Iris pigment epithelial cell (primary cell): ENCODE data around the gene SGTA.
A peak's percentile ranks its signal among the peaks of the same experiment; 100 is the strongest.

Experiments
- DNase-seq: peaks from one replicate; pipeline ENCODE4 v3.0.0-alpha.2; 2011; ENCODE audit warnings: low read depth

Gene SGTA

GRCh38 chr19:2809387-2810140 lies 26.5 kb upstream of the SGTA start:
- DNase-seq: no peak

DNA sequence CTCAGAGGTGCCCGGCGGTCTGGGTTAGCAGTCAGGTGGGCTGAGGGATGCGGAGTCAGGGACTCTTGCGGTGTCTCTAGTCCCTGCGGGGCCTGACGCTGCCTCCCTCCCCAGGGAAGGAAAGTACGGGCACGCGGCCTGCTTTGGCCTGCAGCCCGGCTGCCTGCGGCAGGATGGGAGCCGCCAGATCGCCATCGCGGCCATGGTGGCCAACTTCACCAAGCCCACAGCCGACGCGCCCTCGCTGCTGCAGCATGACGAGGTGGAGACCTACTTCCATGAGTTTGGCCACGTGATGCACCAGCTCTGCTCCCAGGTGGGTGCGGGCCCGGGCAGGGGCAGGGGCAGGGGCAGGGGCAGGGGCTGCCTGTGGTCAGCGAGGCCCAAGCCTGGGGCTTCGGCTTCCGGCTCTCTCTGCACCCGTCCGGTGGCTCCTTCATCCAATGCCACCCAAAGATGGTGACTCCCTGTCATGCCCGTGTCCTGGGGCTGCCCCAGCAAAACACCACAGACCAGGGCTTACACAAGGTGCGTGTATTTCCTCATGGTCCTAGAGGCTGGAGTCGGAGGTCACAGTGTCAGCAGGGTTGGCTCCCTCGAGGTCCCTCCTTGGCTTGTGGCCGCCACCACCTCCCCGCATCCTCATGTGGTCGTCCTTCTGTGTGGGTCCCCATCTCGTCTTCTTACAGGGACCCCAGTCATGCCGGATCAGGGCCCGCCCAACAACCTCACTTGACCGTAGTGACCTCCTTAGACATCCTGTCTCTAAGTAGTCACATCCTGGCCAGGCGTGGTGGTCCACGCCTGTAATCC lies 25.3 kb upstream of the SGTA start:
- no peak for DNase-seq

- DNase-seq: no peak
These were observed 24.5 kb upstream of the SGTA start for GRCh38 chr19:2807379-2808128.

- no peak for DNase-seq
These were observed 23.8 kb upstream of the SGTA start for GRCh38 chr19:2806736-2807378.

- no peak for DNase-seq
These were observed 23.0 kb upstream of the SGTA start for GRCh38 chr19:2805991-2806649.

DNA sequence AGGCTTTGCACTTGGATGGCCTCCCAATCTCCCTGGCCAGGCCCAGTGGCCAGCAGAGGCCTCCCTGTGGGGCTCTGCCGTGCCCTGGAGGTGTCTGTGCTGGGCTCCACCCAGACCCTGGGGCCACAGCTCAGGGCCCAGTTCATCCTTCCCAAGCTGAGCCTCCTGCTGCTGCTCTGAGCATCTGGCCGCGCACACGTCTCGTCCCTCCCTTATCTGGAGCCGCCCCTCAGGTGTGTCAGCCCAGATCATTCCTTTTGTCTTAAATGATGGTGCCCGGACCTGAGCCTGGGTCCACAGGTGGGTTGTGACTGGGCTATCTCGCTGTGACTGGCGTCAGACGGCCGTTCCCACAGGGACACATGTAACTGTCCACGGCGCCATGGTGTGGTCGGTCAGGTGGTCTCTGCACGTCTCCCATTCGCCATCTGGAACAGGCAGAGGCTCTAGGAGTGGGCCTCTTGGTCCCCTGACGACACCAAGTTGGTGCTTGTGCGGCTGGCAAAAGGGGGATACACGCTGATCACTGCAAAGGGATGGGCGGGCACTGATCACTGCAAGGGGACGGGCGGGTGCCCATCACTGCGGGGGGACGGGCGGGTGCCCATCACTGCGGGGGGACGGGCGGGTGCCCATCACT lies 22.3 kb upstream of the SGTA start:
- DNase-seq: no peak

DNA sequence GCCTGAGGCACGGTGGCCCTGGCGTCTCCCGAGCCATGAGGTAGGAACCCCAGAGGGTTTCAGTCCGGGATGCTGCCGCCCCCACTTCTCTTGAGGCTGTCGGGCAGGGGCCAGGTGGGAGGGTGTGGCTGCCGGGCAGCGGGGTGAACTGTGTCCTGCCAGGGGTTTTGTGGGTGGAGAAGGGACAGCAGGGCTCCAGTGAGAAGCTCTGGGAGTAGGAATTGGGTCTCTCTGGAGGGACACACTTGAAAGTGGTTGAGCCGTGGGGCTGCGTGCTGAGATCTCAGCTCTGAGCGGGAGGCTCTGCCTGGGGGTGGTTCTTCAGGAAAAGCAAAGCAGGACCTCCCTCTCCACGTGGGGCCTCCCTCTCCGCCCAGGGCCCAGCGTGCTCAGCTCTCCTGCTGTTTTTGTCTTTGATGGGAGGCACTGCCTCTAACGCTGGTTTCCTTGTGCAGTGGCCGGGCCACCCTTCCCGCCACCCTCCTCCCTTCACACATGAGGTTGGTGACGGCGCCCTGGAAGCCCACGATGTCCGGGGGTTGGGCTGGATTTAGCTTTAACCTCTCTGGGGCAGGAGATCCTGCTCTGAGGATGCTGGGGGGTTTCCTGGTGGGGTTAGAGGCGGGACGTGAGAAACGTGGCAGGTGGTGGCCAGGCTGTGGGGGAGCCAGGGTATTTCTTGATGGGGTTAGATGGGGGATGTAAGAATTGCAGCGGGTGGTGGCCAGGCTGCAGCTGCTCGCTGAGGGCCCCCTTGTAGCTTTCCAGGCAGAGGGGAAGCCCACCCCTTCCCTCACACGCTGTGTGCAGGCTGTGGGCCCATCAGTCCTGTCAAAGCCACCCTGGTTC lies 21.3 kb upstream of the SGTA start:
- DNase-seq: no peak

- DNase-seq: no peak
These were observed 20.5 kb upstream of the SGTA start for GRCh38 chr19:2803486-2804155.

GRCh38 chr19:2802826-2803225 lies 19.8 kb upstream of the SGTA start:
- no peak for DNase-seq

DNA sequence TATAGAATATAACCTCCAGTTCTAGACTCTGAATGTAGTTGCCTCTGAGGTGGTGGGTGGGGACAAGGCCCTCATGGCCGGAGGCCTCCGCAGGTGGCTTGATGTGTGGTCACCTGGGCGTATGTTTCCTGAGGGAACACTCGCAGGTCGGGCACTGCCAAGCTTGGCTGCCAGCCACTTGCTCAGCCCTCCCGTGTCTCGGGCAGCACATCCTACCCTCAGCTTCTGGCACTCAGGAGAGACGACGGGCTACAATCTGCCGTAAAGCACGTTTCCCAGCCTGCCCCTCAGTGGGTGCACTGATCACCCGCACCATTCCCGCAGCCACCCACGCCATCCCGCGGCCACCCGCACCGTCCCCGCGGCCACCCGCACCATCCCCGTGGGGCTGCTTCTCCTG lies 17.4 kb upstream of the SGTA start:
- DNase-seq: no peak

DNA sequence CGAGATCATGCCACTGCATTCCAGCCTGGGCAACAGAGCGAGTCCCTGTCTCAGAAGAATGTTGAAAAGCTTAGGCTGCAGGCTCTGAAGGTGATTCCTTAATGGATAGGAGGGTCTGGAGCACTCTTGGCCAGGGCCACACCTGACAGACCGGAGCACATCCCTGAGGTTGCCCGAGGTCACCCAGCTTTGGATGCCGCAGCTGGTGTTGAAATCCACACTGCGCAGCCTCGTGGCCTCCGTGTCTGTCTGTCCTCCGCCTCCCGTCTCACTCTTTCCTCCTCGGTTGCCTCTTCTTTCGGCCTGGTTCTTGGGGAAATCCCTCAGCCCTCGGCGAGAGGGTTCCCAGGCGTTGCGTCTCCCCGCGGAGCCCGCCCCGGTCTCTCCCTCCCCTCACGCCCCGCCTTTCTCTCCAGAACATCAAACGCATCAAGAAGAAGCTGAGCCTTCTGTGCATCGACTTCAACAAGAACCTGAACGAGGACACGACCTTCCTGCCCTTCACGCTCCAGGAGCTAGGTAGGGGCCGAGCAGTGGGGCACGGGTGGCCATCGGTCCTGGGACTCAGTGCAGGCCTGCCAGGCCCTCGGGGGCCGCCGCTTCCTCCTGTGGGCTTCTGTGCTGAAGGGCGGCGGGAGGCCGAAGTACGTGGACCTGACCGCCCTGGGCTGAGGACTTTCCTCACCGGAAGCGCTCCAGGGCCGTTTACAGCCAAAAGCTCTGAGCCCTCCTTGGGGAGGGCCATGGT lies 16.4 kb upstream of the SGTA start:
- no peak for DNase-seq

DNA sequence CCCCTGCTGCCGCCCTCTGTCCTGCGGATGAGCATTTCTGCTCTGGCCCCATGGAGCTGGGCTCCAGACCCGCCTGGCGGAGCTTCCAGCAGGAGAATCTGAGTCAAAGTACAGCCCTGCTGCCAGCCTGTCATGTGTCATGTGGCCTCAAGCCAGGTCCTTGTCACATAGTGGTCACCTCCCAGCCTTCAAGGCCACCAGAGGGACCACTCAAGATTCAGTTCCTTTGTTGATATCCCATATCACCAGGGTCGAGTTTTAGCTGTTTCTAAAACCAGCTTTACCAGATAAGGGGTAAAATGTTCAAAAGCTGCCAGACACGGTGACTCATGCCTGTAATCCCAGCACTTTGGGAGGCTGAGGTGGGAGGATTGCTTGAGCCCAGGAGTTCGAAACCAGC lies 15.7 kb upstream of the SGTA start:
- peak; percentile 9 for DNase-seq

GRCh38 chr19:2798158-2798685 lies 15.1 kb upstream of the SGTA start:
- no peak for DNase-seq

DNA sequence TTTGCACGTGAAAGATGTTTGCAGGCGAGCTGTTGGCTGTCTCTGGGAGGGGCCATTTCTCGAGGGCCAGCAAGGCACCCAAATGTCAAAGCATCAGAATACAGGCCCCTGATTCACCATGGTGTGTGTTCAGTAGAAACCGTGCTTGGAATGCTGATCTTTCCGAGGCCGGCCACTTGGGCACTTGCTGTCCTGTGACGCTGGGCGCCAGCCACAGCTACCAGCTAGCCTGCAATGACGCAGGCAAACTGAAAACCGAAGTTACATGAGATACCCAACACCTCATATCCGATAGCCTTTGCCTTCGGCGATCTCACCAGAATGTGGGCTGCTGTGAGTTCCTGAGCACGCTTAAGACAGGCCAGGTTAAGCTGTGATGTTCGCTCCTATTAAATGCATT lies 14.2 kb upstream of the SGTA start:
- no peak for DNase-seq

- no peak for DNase-seq
These were observed 13.7 kb upstream of the SGTA start for GRCh38 chr19:2796659-2797266.

- no peak for DNase-seq
These were observed 13.0 kb upstream of the SGTA start for GRCh38 chr19:2795827-2796658.

GRCh38 chr19:2793577-2793976 lies 10.5 kb upstream of the SGTA start:
- no peak for DNase-seq
